HepG2 (cell line): ENCODE results near the gene AXDND1. TPM values are rescaled to one million over a fixed set of nuclear protein-coding genes. Genes with fewer than 3 reads are reported as not detected.

Source experiments
- HNRNPH1 ChIP-seq: fragments of 200-400 bp; formaldehyde crosslinking; optimal IDR thresholded peaks from 2 replicates; pipeline ENCODE3; 2017; ENCODE audit warnings: mild to moderate bottlenecking, low read depth, low read length
- IRF2 ChIP-seq: IDR thresholded peaks from 2 replicates; pipeline ENCODE4 v1.6.1; 2018; ENCODE audit warnings: missing genetic modification reagents, missing compliant biosample characterization
- MTF1 ChIP-seq: sonication (generic); formaldehyde crosslinking; IDR thresholded peaks from 2 replicates; pipeline ENCODE4 v1.5.0; 2020; ENCODE audit warnings: missing genetic modification reagents
- POLR2G ChIP-seq: fragments of 200-400 bp; formaldehyde crosslinking; IDR thresholded peaks from 2 replicates; pipeline ENCODE4 v1.6.1; 2018; ENCODE audit warnings: mild to moderate bottlenecking, low read depth, low read length, moderate library complexity
- STAT5B ChIP-seq: sonication (generic); formaldehyde crosslinking; IDR thresholded peaks from 2 replicates; pipeline ENCODE4 v1.4.0; 2020; ENCODE audit warnings: missing genetic modification reagents
- ZFAT ChIP-seq: sonication (generic); formaldehyde crosslinking; conservative IDR thresholded peaks from 2 replicates; pipeline ENCODE4 v1.8.1; 2023; ENCODE audit warnings: missing genetic modification reagents, inconsistent platforms
- ZFP37 ChIP-seq: sonication (generic); formaldehyde crosslinking; IDR thresholded peaks from 2 replicates; pipeline ENCODE4 v1.4.0; 2020; ENCODE audit warnings: missing genetic modification reagents, borderline replicate concordance
- ZFP41 ChIP-seq: sonication (generic); formaldehyde crosslinking; IDR thresholded peaks from 2 replicates; pipeline ENCODE4 v1.4.0; 2020; ENCODE audit warnings: mild to moderate bottlenecking, missing genetic modification reagents, borderline replicate concordance
- ZIK1 ChIP-seq: sonication (generic); formaldehyde crosslinking; IDR thresholded peaks from 2 replicates; pipeline ENCODE4 v1.5.0; 2020; ENCODE audit warnings: mild to moderate bottlenecking, low read depth, missing genetic modification reagents, borderline replicate concordance
- ZNF253 ChIP-seq: sonication (generic); formaldehyde crosslinking; IDR thresholded peaks from 2 replicates; pipeline ENCODE4 v1.8.0; 2022; ENCODE audit warnings: mild to moderate bottlenecking, missing genetic modification reagents, borderline replicate concordance
- ZNF431 ChIP-seq: sonication (generic); formaldehyde crosslinking; IDR thresholded peaks from 2 replicates; pipeline ENCODE4 v1.9.0; 2022; ENCODE audit warnings: missing genetic modification reagents, low read depth, mild to moderate bottlenecking, borderline replicate concordance
- ZNF446 ChIP-seq: sonication (generic); formaldehyde crosslinking; IDR thresholded peaks from 2 replicates; pipeline ENCODE4 v1.5.0; 2020; ENCODE audit warnings: mild to moderate bottlenecking, missing genetic modification reagents
- ZNF451 ChIP-seq: sonication (generic); formaldehyde crosslinking; IDR thresholded peaks from 2 replicates; pipeline ENCODE4 v1.5.0; 2020; ENCODE audit warnings: mild to moderate bottlenecking, missing genetic modification reagents
- ZNF563 ChIP-seq: sonication (generic); formaldehyde crosslinking; IDR thresholded peaks from 2 replicates; pipeline ENCODE4 v1.8.0; 2022; ENCODE audit warnings: mild to moderate bottlenecking, moderate library complexity, missing genetic modification reagents
- ZNF737 ChIP-seq: sonication (generic); formaldehyde crosslinking; IDR thresholded peaks from 2 replicates; pipeline ENCODE4 v1.5.0; 2020; ENCODE audit warnings: missing genetic modification reagents, mild to moderate bottlenecking, borderline replicate concordance
- polyA plus RNA-seq, 8 experiments: library from polyadenylated mRNA; depleted of rRNA in 3 of 8; stranded (reverse) in 7 of 8; unstranded in 1 of 8; fragments of >200 nt; fragmentation: Illumina TruSeq in 4 of 8; extraction: Trizol in 4 of 8; gene quantifications; 2 replicates each; pipeline versions ENCODE4 v1.2.1 to v1.2.3, GENCODE V29; 2011 to 2016; ENCODE audit warnings: low read depth in 4 of 8, missing spikeins in 1 of 8, mixed read lengths in 1 of 8; ENCODE audit not compliant: insufficient read depth in 1 of 8
- total RNA-seq, 5 experiments: library from RNA; depleted of rRNA; stranded (reverse); fragments of >200 nt; fragmentation: Illumina TruSeq; extraction: Trizol; gene quantifications; 2 replicates each; pipeline ENCODE4 v1.2.3, GENCODE V29; 2016; ENCODE audit warnings: low read depth in 1 of 5
- TF ChIP-seq, protein P1 (sequence below), 2 experiments: sonication (generic) in 1 of 2; formaldehyde crosslinking in 1 of 2; IDR thresholded peaks; 2 replicates each; pipeline versions ENCODE4 v1.6.1 to v1.9.0; 2014 to 2022; ENCODE audit warnings: antibody characterized with exemption in 1 of 2, borderline replicate concordance in 1 of 2, inconsistent platforms in 1 of 2, low read depth in 1 of 2, missing genetic modification reagents in 1 of 2
- TF ChIP-seq, protein P2 (sequence below): sonication (generic); formaldehyde crosslinking; IDR thresholded peaks from 2 replicates; pipeline ENCODE4 v1.4.0; 2020; ENCODE audit warnings: mild to moderate bottlenecking, missing genetic modification reagents, borderline replicate concordance
- TF ChIP-seq, protein P3 (sequence below): sonication (generic); formaldehyde crosslinking; IDR thresholded peaks from 2 replicates; pipeline ENCODE4 v1.8.0; 2022; ENCODE audit warnings: low read depth, missing genetic modification reagents
- TF ChIP-seq, protein P4 (sequence below): fragments of 450-650 bp; IDR thresholded peaks from 2 replicates; pipeline ENCODE4 v1.6.1; 2017

AXDND1 gene
- total and polyA plus RNA-seq, 2 of the 13 experiments (the other 11 are each of a cell fraction or from before 2014, with no cell fraction given), result 0.15 to 0.40 TPM

DNA sequence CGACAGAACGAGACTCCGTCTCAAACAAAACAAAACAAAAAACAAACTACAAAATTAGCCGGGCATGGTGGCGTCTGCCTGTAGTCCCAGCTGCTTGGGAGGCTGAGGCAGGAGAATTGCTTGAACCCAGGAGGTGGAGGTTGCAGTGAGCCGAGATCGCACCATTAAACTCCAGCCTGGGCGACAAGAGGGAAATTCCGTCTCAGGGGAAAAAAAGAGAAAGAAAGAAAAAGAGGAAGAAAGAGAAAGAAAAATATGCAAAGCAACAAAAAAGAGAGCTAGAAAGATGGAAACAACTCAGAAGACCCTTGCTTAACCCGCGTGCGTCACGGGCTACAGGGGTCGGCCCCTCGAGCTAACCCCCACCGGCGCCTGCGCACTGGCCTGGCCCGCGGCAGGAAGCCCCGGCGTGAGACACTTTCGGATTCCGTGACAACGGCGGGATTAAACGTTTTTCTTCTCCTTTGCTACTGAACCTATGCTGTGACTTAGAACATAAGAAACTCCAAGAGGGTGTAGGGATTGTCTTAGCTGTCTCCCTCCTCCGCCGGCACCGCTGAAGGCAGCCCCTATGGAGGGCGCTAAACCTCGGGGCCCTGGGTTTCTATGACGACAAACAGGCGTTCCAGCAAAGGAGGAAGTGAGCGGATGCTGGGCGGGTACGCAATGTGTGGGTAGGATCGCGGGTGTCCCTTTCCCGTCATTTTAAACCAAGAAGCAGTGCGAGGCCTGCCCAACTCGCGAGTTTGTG, at the start of gene AXDND1 (continued):
- TF ChIP-seq, protein P1, sequence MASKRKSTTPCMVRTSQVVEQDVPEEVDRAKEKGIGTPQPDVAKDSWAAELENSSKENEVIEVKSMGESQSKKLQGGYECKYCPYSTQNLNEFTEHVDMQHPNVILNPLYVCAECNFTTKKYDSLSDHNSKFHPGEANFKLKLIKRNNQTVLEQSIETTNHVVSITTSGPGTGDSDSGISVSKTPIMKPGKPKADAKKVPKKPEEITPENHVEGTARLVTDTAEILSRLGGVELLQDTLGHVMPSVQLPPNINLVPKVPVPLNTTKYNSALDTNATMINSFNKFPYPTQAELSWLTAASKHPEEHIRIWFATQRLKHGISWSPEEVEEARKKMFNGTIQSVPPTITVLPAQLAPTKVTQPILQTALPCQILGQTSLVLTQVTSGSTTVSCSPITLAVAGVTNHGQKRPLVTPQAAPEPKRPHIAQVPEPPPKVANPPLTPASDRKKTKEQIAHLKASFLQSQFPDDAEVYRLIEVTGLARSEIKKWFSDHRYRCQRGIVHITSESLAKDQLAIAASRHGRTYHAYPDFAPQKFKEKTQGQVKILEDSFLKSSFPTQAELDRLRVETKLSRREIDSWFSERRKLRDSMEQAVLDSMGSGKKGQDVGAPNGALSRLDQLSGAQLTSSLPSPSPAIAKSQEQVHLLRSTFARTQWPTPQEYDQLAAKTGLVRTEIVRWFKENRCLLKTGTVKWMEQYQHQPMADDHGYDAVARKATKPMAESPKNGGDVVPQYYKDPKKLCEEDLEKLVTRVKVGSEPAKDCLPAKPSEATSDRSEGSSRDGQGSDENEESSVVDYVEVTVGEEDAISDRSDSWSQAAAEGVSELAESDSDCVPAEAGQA (IDR thresholded peaks at IDR 0.05; ENCODE audit: low read depth), result peak; percentile 72
- TF ChIP-seq, protein P1 (CRISPR knock-in tag; IDR thresholded peaks at IDR 0.05; ENCODE audit: borderline replicate concordance), result no peak
- peak; percentile 56; the same call in 1 of the 2 replicates for TF ChIP-seq ZNF563 (CRISPR knock-in tag)
- no peak for TF ChIP-seq ZFP41 (CRISPR knock-in tag)
- no peak for TF ChIP-seq ZNF737 (CRISPR knock-in tag)
- TF ChIP-seq, protein P2, sequence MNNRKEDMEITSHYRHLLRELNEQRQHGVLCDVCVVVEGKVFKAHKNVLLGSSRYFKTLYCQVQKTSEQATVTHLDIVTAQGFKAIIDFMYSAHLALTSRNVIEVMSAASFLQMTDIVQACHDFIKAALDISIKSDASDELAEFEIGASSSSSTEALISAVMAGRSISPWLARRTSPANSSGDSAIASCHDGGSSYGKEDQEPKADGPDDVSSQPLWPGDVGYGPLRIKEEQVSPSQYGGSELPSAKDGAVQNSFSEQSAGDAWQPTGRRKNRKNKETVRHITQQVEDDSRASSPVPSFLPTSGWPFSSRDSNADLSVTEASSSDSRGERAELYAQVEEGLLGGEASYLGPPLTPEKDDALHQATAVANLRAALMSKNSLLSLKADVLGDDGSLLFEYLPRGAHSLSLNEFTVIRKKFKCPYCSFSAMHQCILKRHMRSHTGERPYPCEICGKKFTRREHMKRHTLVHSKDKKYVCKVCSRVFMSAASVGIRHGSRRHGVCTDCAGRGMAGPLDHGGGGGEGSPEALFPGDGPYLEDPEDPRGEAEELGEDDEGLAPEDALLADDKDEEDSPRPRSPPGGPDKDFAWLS (CRISPR knock-in tag), result no peak
- no peak for TF ChIP-seq STAT5B
- TF ChIP-seq ZNF451 (CRISPR knock-in tag), result no peak
- TF ChIP-seq ZNF431, result no peak
- peak; percentile 69 for TF ChIP-seq POLR2G
- TF ChIP-seq ZIK1, result no peak
- TF ChIP-seq, protein P3, sequence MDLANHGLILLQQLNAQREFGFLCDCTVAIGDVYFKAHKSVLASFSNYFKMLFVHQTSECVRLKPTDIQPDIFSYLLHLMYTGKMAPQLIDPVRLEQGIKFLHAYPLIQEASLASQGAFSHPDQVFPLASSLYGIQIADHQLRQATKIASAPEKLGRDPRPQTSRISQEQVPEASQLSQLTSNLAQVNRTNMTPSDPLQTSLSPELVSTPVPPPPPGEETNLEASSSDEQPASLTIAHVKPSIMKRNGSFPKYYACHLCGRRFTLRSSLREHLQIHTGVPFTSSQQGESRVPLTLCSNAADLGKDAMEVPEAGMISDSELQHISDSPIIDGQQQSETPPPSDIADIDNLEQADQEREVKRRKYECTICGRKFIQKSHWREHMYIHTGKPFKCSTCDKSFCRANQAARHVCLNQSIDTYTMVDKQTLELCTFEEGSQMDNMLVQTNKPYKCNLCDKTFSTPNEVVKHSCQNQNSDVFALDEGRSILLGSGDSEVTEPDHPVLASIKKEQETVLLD (CRISPR knock-in tag), result no peak
- no peak for TF ChIP-seq HNRNPH1
- no peak for TF ChIP-seq ZNF446
- no peak for TF ChIP-seq MTF1 (CRISPR knock-in tag)
- no peak for TF ChIP-seq ZFAT (CRISPR knock-in tag)
- TF ChIP-seq, protein P4, sequence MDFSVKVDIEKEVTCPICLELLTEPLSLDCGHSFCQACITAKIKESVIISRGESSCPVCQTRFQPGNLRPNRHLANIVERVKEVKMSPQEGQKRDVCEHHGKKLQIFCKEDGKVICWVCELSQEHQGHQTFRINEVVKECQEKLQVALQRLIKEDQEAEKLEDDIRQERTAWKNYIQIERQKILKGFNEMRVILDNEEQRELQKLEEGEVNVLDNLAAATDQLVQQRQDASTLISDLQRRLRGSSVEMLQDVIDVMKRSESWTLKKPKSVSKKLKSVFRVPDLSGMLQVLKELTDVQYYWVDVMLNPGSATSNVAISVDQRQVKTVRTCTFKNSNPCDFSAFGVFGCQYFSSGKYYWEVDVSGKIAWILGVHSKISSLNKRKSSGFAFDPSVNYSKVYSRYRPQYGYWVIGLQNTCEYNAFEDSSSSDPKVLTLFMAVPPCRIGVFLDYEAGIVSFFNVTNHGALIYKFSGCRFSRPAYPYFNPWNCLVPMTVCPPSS, result no peak
- no peak for TF ChIP-seq IRF2 (CRISPR knock-in tag)
- TF ChIP-seq ZFP37 (CRISPR knock-in tag), result no peak
- TF ChIP-seq ZNF253 (CRISPR knock-in tag), result no peak
